ENCODE results near the gene TGFB3.
"Not testable (repeated sequence)": the region's sequence is repeated elsewhere in the genome, so short reads cannot be mapped to it uniquely, and the experiment has no call there.

Gene TGFB3

DNA sequence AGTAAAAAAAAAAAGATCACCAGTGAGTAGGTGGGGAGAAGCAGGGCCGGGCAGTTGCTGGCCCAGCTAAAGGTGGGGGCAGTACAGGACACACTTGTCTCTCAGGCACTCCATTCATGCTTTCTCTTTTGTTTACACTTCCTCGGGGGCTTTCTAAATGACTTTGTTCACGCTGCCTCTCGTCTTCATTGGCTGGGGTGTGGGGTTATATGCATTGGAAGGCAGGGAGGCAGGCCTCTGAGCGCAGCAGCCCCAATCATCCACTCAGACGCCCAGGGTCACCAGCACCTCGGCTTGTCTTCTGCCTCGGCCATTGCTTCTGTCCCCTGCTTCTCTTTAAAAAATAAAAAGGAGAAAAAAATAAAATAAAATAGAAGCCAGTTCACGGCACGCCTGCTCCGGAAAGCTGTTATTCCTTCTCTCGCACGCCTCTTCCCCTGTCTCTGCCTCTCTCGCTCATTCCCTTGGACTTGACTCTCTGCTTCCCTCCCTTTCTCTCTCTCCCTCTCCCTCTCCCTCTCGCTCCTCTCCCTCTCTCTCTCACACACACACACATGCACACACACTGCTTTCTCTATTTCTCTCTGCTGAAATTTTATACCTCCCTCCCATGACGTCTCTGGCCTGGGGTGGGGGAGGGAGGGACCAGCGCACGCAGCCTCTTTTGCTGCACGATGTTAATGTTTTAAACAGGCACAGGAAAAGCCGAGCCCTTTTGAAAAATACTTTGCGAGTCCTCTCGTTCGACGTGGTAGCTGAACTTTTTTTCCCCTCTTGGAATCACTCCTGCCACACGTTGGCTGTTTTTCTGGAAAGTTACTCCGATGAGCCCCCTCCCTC lies at the start of gene TGFB3:
TGFB3 (minus strand) TSS at position 570 of the 840 bp plus-strand sequence. CDS start 1,102 bp downstream, outside the sequence.
- DNase-seq (ENCODE audit: low read depth), result no peak

DNA sequence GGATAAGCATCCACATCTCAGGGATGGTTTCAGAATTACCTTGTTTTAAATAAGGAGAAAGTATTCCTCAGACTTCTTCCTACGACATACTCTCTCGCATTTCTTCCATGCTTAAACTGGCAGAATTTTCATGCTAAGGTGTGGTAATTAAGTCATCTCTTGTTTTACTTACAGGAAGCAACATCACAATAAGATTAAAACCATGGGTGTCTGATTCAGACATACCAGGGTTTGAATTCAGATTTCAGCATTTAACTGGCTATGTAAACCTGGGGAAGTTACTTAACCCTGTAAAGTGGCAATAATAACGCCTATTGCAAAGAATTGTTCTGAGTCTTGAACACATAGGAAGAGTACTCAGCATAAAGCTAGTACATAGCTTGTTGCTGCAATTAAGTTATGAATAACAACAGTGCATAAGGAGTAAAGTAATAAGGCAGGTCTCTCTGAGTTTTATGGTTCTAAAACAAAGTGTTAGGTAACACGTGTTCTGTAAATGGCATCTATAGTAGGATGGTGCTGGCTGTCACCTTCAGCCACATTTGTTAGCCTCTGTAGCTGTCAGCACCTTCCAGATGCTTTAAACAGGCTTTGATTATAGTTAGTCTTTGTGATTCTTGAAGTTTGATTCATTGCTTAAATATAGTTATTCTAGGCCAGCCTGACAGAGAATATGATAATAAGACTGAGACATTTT lies 42.6 kb upstream of the TGFB3 start:
- DNase-seq (ENCODE audit: low read depth), result no peak

DNA sequence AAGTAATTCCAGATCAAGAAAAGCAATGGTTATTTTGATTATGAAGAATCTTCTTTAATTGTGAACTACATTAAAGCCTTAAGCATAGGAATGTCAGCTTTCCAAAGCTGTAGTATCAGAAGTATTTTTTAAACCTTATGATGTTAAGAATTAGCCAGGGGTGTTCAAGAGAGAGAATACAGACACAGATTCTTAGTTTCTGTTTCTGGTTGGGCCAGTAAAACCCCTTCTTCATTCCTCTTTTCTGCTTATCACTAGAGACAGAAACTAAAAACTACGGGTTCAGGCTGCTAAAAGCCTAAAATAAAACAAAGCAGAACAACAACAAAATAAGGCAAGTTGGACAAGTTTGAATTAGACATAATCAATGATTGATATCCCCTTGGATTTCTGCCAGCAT lies 42.0 kb upstream of the TGFB3 start:
- no peak for DNase-seq (ENCODE audit: low read depth)

DNA sequence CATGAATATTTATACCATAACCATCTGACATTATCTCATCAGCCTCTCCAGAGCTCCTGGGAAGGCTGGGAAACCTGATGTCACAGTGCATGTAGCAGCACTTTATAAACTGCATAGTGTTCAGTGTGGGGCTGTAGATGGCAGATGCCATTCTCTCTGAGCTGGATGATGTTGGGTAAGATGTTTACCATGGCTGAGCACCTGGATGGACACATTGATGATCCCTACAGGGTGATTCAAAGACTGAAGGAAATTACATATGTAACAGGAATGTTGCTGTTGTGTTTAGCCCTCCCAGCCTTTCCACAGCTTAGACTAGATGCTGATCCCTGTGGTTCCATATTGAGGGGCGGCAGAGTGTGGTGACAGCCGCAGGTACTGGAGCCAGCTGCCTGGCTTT lies 41.2 kb upstream of the TGFB3 start:
- DNase-seq (ENCODE audit: low read depth), result no peak

- no peak for DNase-seq (ENCODE audit: low read depth)
Measured at GRCh38 chr14:76019676-76020075, 37.9 kb upstream of the TGFB3 start.

GRCh38 chr14:76015668-76016067 lies 33.9 kb upstream of the TGFB3 start:
- no peak for DNase-seq (ENCODE audit: low read depth)

GRCh38 chr14:76015191-76015590 lies 33.4 kb upstream of the TGFB3 start:
- no peak for DNase-seq (ENCODE audit: low read depth)

DNA sequence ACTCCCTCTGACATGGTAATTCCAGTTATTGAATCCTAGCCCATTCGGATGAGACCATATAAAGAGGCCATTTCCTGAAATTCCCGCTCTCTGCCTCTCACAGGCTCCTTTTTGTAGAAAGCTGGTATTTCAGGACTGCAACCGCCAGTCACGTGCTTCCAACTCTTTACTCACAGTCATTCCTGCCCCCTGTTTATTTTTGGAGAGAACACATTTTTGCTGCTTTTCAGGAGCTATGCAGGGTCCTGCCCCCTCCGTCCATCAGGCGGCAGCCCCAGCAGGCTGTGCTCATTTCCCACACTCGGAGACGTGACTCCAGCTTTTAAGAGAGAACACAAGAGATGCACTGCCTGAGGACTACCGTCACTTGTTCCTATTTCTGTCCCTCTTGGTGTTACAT lies 30.6 kb upstream of the TGFB3 start:
- DNase-seq (ENCODE audit: low read depth), result no peak

DNA sequence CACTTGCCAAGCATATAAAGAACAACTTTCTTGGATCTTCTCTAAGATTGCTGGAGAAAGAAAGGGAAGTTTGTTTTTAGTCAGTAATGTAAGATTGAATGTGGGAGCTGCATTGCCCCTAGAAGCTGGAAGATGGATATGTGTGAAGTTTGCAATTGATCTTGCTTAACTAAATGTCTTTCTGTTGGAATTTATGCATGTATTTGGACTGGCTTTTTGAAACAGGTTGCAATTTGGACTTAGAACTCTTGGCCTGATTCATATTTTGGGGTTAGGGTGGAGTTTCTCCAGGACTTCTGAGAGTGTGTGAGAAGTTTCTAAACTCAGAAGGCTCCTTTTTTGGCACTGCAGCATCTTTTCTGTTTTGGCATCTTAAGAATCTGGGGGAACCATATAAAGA lies 30.1 kb upstream of the TGFB3 start:
- DNase-seq (ENCODE audit: low read depth), result no peak

DNA sequence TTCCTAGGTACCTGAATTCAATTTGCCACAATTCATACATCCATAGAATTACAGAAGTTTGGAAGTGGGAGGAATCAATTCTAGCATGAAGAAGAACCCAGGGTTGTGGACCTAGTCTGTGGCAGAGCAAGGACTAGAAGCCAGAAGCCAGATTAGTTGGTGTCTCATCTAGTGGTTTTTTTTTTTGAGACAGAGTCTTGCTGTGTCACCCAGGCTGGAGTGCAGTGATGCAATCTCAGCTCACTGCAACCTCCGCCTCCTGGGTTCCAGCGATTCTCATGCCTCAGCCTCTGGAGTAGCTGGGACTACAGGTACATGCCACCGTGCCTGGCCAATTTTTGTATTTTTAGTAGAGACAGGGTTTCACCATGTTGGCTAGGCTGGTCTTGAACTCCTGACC lies 27.8 kb upstream of the TGFB3 start:
- DNase-seq (ENCODE audit: low read depth), result not testable (repeated sequence)

DNA sequence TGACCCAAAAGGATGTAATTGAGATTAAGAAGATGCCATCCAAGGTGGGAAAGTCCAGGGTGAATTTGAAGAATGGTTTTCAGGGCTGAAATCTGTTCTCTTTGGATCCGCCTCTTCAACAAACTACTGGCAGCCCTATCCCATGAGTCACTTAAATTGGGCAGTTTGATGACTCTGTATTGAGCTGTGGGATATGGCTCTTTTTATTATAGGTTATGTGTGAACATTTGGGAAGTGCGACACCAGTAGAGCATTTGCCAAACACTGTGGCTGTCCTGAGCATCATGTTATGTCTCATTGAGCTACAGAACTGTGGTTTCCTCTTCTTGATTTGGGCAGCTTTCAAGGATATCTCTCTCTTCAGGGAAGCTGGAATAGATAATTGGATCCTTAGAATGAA lies 26.1 kb upstream of the TGFB3 start:
- no peak for DNase-seq (ENCODE audit: low read depth)

DNA sequence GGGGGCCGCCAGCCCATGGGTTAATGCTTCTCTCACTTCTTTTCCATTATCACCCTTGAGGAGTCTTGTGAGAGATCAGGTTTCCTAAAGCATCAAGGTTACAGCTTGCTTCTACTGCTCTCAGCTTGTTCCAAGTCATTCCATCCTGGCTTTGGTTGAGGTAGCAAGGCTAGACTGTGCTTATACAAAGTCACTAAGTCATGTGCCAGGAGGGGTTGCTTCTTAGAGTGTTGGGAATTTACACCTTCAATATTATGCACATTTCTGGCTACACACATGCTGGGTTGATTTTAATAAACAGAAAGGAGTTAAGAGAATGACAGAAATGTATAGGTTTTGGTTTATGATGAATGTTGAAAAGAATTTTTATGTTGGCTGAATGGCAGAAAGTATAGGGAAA lies 25.6 kb upstream of the TGFB3 start:
- DNase-seq (ENCODE audit: low read depth), result no peak

GRCh38 chr14:76006253-76006652 lies 24.5 kb upstream of the TGFB3 start:
- DNase-seq (ENCODE audit: low read depth), result no peak

DNA sequence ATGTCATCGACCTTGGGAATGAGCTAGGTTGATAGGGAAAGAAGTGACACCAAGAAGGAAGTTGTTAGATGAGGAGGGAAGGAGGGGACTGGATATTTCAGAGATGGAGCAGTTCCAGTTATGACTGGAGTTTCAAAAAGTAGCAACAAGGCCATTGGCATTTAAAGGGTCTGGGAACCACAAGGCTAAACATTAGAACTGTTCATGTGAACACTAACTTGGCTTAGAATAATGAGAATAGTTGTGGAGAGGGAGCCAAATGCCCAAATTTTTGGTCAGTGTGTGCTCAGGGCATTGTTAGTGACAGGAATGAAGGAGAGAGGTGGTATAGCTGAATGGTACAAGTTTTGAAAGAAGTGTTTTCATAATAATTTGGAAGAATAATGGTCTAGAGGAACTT lies 20.6 kb upstream of the TGFB3 start:
- no peak for DNase-seq (ENCODE audit: low read depth)

DNA sequence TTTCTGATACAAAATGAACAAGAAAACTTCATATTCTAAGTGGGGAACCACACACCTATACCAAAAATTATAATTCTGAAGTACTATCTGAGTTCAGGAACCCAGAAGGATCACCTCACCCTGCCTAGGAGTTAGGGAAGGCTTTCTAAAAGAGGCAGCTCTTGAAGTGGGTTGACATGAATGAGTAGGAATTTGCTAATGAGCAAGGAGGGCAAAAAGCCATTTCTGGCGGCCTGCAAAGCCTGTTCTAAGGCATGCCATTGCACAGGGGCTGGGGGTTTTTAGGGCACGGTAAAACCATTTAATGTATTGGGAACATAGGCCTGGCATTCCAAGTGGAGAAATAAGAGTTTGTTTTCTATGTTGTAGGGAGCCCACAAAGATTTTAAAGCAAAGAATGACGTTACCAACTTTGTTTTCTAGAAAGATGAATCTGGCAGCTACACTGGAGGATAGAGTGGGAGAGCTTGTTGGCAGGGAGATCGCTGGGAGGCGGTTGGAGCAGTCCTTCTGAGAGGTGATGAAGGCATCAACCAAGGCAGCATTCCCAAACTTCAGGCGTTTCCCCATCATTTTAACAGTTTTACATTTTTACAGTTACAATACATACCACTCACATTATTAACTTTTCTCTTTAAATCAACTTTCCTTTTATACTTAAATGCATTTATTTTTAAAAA lies 17.9 kb upstream of the TGFB3 start:
- no peak for DNase-seq (ENCODE audit: low read depth)

- DNase-seq (ENCODE audit: low read depth), result no peak
Measured at GRCh38 chr14:75996488-75996887, 14.7 kb upstream of the TGFB3 start.

- no peak for DNase-seq (ENCODE audit: low read depth)
Measured at GRCh38 chr14:75995372-75996041, 13.7 kb upstream of the TGFB3 start.

- no peak for DNase-seq (ENCODE audit: low read depth)
Measured at GRCh38 chr14:75993567-75994041, 11.8 kb upstream of the TGFB3 start.

DNA sequence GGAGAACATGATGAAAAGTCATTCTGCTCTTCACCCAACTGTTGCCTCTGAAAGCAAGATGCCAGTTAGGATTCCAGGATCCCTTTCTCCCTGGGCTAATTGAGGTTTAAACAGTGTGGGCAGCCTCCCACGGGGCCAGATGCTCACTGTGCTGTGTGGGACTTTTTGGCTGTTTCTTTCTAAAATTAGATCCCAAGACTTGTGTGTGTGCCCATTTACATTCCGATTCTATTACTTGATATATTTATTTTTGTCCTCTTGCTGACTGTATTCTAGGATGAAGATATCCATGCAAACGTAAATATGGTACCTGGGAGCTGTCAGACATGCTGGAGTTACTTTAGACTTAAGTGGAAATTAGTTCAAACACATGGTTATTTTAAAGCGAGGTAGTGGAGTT lies 10.0 kb upstream of the TGFB3 start:
- no peak for DNase-seq (ENCODE audit: low read depth)

DNA sequence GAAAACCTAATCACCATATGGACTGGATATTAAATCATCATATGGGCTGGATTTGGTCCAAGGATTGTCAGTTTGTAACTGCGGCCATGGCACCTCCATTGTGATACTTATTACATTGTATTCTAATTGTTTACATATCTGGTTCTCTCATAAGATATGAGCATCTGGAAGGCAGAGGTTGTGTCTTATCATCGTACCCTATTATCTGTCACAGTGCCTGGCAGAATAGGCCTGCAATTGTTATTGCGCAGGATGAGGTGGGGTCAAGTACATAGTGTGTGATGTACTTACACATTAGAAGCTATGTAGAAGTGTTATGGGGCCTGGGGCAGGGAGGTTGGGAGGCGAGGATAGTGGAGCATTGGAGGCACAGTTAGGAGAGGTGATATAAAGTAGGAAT lies 8.5 kb upstream of the TGFB3 start:
- no peak for DNase-seq (ENCODE audit: low read depth)

GRCh38 chr14:75989134-75989533 lies 7.3 kb upstream of the TGFB3 start:
- no peak for DNase-seq (ENCODE audit: low read depth)
